Measurements from ENCODE around the gene PPP6R3. TPM values are rescaled to one million over a fixed set of nuclear protein-coding genes. Genes with fewer than 3 reads are reported as not detected.

The PPP6R3 gene
- total RNA-seq, 1 donor from 2014 or later = 128 TPM

DNA sequence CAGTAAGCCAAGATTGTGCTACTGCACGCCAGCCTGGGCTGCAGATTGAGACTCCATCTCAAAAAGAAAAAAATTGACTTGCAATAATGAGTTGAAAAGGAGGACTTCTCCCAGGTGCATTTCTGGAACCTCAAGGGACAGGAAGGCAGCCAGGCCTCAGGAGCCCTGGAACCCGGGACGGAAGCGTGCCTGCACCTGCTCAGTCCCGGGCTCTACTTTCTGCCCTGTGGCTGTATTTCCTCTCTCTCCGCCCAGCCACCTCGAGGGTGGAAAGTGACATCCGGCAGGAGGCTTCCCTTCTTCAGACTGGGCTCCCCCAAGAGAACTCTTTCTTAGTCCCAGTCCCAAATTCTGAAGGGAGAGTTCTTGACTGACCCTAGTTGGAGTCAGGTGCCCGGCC lies 203.6 kb downstream of the PPP6R3 start:
- no peak for DNase-seq (ENCODE audit: low read depth, low spot score)

DNA sequence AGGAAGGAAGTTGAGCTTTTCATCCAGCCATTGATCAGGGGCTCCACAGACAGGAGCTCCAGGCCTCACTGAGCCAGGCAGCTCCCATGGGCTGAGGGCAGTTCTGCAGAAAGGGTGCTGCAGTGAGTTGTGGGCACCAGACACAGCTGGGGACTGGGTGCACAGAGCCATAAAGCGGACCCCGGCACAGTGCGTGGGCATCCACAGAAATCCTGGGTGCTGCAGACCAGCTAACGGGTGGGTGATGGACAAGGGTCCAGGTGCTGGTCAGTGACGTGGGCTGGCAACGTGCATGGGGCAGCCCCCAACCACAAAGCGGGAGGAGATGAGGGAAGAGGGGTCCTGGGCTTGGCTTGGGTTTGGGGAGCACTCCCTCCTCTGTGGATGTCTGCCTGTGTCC lies 204.4 kb downstream of the PPP6R3 start:
- no peak for DNase-seq (ENCODE audit: low read depth, low spot score)

Other genes starting within 250 kb of the PPP6R3 start
- gene KMT5B, start 247.5 kb upstream of the PPP6R3 start, total RNA-seq = 17.6 and 23.6 TPM in 2 replicates
- gene C11orf24, start 188.8 kb upstream of the PPP6R3 start, total RNA-seq = 9.7 and 11.6 TPM in 2 replicates
- gene LRP5, start 148.2 kb upstream of the PPP6R3 start, total RNA-seq = 36.7 and 45.8 TPM in 2 replicates
- 1.3 and 1.8 TPM in 2 replicates for gene GAL, start 223.8 kb downstream of the PPP6R3 start, total RNA-seq

Data from pulmonary artery endothelial cell (primary cell).